ENCODE data around the gene NUDT17.

NUDT17 gene

DNA sequence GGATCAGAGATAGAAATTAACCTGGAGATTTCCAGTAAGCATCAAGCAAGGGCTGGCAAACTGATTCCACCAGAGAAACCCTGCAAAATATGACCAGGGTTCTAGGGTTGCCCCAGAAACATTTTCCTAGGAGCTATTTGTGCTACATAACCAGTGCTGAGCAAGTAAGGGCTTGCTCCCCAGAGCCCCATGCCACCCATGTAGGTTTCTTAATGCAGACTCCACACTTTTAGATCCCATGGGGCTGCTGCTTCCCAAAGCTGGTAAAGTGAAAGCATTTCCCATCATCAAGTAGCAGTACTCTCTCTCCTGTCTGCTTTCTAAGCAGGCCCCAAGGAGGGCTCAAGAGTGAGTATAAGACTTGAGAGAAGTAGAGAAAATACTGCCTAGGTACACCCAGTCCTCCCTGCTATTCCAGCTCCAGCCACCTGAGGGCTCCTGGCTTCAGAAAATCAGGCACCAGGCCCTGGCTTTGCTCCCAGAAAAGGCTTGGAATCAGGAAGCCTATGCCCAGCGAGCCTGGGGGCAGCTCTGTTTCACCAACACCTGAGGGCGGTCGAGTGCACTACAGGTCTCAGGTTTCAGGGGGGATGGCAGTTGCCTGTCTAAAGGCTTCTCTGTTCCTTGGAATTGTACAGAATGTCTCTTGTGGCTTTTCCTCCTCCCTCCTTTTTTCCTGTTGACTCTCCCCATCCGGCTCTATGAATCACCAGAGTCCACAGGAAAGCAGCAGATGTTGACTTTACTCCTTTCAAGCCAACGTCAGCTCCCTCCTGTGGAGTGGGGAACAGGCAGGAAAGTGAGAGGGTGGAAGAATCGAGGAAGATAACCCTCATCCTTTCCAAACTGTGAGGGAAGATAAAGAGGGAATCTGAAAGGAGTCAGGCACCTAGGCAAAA is 46.4 kb downstream of the NUDT17 start:
- DNase-seq = peak; percentile 8 to 62

DNA sequence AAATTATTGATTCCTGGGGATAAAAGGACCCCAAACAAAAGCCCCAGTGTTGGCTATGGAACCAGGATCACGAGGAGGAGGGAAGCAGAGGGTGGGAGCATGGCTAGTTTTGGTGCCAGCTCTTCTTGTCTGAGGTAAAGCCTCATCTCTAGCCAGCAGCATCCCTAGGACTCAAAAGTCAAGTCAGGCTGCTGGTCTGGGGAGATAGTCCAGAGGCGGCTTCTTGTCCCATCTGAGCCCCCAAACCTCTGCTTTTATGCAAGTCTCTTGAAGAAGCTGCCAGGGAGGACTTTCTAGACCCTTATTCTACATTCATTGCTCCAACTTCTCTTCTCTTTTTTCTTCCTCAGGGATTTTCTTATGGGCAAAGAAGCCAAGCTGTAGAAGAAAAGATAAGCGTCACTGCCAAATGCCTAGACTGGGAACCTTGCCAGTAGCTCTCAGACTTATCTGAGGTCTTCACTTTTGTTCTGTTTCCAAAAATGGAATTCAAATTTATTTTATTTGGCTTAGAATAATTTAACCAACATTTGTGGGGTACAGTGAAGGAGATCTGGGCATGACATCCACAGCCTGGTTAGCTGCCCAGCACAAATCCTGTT is 47.2 kb downstream of the NUDT17 start:
- DNase-seq = no peak

DNA sequence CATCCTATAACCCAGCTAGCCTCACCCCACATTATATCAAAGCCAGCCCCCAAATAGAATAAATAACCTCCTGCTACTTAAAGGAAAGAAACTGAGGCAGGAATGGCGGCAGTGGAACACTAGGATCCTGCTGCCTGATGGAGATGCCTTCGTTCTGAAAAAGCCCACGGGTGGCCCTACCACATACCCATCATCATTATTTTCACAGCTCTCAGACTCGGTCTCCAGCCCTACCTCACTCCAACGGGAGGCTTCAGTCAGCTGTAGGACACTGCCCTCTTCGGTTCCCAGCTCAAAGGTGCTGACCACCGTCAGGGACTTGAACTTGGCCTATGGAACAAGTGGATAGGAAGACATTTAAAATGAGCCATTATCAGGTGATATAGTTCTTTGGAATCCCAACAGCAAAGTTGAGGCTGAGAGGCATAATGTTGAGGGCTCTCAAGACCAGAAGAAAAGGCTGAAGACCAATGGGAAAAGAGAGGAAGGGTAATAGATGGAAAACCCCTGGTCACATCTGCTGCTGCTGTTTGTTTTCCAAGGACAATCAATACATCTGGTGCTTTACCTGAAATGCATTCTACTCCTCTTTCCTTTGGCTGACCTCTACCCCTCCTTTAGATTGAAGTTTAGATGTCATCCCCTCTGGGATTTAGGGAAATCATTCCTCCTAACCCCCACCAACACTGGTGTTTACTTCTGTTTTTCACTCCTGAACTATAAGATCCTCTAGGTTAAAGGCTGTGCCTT is 48.1 kb downstream of the NUDT17 start:
- no peak for DNase-seq

DNA sequence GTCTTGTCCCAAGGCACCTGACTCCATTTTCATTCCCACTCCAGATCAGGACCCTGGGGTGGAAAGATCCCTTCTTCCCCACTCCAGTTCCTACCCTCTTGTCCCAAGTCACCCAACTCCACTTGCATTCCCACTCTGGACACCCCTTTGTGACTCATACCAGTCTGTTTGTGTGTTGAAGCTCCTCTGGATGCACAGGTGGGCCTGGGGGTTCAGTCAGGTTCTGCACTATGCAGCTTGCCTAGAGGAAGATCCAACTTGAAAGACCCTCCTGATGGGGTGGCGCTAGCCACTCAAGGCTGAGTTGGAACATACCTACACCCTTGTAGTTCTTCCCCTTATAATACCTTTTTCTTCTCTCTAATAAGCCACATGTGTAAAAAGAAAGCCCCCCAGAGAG is 50.0 kb downstream of the NUDT17 start:
- DNase-seq = no peak

DNA sequence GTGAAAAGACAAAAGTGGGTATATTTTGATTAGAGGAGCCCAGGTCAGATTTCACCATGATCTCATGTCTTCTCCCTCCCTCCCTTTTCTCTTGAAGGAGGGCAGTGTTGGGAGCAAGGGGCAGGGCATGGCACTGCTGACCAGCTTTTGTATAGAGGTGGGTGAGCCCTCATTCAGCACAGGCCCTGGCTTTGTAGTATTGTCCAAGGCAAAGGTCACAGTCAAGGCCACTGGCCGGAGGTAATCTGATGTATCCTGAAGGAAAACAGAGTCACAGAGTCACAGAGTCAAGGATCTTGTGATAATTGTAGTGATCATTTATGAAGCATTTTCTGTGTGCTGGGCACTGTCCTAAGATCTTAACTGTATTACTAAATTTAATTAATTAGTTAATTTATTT is 52.5 kb downstream of the NUDT17 start:
- no peak for DNase-seq

All from bone marrow (tissue), 2 donors.